Neural cell (in vitro differentiated cells): ENCODE data around the gene IQSEC1.

Experiments used
- EP300 ChIP-seq: fragments of 450-650 bp; conservative IDR thresholded peaks from 2 replicates; pipeline ENCODE4 v1.6.1; 2014; ENCODE audit warnings: antibody characterized with exemption, mild to moderate bottlenecking, moderate library complexity; ENCODE audit not compliant: poor library complexity, severe bottlenecking
- POLR2AphosphoS5 ChIP-seq: IDR thresholded peaks from 2 replicates; pipeline ENCODE4 v1.6.1; 2012
- SMC3 ChIP-seq: fragments of 450-650 bp; conservative IDR thresholded peaks from 2 replicates; pipeline ENCODE4 v1.6.1; 2014; ENCODE audit warnings: antibody characterized with exemption, mild to moderate bottlenecking, moderate library complexity; ENCODE audit not compliant: poor library complexity
- TF ChIP-seq, protein P1 (sequence below): fragments of 450-650 bp; IDR thresholded peaks from 2 replicates; pipeline ENCODE4 v1.5.1; 2014; ENCODE audit warnings: antibody characterized with exemption, mild to moderate bottlenecking, moderate library complexity; ENCODE audit not compliant: poor library complexity, severe bottlenecking

- TF ChIP-seq, protein P1, sequence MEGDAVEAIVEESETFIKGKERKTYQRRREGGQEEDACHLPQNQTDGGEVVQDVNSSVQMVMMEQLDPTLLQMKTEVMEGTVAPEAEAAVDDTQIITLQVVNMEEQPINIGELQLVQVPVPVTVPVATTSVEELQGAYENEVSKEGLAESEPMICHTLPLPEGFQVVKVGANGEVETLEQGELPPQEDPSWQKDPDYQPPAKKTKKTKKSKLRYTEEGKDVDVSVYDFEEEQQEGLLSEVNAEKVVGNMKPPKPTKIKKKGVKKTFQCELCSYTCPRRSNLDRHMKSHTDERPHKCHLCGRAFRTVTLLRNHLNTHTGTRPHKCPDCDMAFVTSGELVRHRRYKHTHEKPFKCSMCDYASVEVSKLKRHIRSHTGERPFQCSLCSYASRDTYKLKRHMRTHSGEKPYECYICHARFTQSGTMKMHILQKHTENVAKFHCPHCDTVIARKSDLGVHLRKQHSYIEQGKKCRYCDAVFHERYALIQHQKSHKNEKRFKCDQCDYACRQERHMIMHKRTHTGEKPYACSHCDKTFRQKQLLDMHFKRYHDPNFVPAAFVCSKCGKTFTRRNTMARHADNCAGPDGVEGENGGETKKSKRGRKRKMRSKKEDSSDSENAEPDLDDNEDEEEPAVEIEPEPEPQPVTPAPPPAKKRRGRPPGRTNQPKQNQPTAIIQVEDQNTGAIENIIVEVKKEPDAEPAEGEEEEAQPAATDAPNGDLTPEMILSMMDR = no peak
- TF ChIP-seq EP300 = no peak
- TF ChIP-seq POLR2AphosphoS5 = no peak
- no peak for TF ChIP-seq SMC3
Measured at GRCh38 chr3:13116426-13116825, 43.2 kb upstream of the IQSEC1 start.
